Stimulated activated CD8-positive, alpha-beta memory T cell treated with anti-CD3 and anti-CD28 coated beads, Interleukin-15, amount 100 ng/mL, for 1 hour (primary cell): ENCODE measurements around the gene AP2A2.

Experiments used
- DNase-seq: peaks from one replicate; pipeline ENCODE4 v3.0.0-alpha.2; 2020; ENCODE audit warnings: low read depth

The AP2A2 gene

GRCh38 chr11:1059759-1060158 lies 134.1 kb downstream of the AP2A2 start:
- no peak for DNase-seq

- no peak for DNase-seq
Measured at GRCh38 chr11:1060410-1060809, 134.7 kb downstream of the AP2A2 start.

- DNase-seq: no peak
Measured at GRCh38 chr11:1060852-1061616, 135.4 kb downstream of the AP2A2 start.
